ENCODE results near the gene ERMN. TPM values are rescaled to one million over a fixed set of nuclear protein-coding genes. Genes with fewer than 3 reads are reported as not detected.

The ERMN gene
- total RNA-seq, 2 donors from 2014 or later = 1.3 TPM; not detected in 1

GRCh38 chr2:157269060-157269459 is 56.6 kb downstream of the ERMN start:
- Histone ChIP-seq H3K4me3 (no peak overlapping the region), H3K27me3 (replicated peaks; ENCODE audit: insufficient read depth) (no peaks in the 10 kb centered on the region), H3K4me1 (ENCODE audit: control insufficient read depth in 1 of 2, low read depth in 2 of 2) (peaks cover 5 to 6% of the 10 kb centered on the region in 2 donors), H3K36me3 (no peaks in the 10 kb centered on the region), H3K9me3 (no peaks in the 10 kb centered on the region), H3K27ac (no peak overlapping the region)
- DNase-seq (ENCODE audit: low spot score) (no peak), ATAC-seq (ENCODE audit: insufficient number of reproducible peaks, low FRiP score, low read depth) (no peak)
- TF ChIP-seq, protein P1, sequence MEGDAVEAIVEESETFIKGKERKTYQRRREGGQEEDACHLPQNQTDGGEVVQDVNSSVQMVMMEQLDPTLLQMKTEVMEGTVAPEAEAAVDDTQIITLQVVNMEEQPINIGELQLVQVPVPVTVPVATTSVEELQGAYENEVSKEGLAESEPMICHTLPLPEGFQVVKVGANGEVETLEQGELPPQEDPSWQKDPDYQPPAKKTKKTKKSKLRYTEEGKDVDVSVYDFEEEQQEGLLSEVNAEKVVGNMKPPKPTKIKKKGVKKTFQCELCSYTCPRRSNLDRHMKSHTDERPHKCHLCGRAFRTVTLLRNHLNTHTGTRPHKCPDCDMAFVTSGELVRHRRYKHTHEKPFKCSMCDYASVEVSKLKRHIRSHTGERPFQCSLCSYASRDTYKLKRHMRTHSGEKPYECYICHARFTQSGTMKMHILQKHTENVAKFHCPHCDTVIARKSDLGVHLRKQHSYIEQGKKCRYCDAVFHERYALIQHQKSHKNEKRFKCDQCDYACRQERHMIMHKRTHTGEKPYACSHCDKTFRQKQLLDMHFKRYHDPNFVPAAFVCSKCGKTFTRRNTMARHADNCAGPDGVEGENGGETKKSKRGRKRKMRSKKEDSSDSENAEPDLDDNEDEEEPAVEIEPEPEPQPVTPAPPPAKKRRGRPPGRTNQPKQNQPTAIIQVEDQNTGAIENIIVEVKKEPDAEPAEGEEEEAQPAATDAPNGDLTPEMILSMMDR (IDR thresholded peaks at IDR 0.05) = no peak

Other genes with a start within 250 kb of the ERMN start
- gene GALNT5, start 68.1 kb downstream of the ERMN start, total RNA-seq = 1 to 10 TPM; 3.4 to 3.7 TPM
- 10 to 100 TPM in 1 of 2 donors, 1 to 10 TPM in 1; 4.5 to 21.2 TPM for gene CYTIP, start 118.3 kb upstream of the ERMN start, total RNA-seq

All from thoracic aorta (tissue), 2 donors.